AML-193 (cell line): ENCODE results near the gene ENKD1.

Experiments
- DNase-seq, 2 experiments: peaks; one replicate each; lab custom pipeline; 2025; lab: John Stamatoyannopoulos, UW

The ENKD1 gene

DNA sequence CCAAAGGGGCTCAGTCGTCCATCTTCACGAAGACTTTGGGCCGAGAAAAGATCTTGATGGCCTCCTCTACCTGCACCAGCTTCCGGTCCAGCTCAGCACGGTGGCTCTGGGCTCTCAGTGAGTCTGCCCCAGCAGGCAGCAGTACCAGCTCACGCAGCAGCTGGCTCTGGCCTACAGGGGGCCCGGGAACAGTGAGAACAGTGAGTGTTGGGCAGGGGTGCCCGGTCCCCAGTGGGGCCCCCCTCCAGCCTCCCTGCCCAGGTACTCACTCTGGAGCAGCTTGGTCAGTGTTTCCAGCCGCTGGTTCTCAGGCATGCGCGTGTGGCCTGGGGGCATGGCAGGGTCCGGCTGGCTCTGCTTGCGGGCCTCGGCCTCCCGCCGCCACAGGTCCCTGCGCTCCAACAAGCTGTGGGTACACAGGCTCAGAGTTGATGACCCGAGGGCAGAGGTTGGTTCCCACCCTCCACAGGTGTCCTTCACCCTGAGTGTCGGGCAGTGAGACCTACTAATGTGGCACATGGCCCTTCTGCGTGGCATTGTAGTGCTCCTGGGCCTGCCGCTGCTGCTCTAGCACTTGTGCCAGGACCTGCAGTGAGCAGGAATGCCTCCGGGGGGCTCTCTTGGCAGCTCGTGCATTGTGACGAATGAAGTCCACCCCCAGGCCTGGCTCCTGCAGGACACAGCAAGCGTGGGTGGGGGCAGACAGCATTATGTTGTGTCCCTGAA lies 3.2 kb downstream of the ENKD1 start:
- DNase-seq, result peak; percentile 5 to 9

DNA sequence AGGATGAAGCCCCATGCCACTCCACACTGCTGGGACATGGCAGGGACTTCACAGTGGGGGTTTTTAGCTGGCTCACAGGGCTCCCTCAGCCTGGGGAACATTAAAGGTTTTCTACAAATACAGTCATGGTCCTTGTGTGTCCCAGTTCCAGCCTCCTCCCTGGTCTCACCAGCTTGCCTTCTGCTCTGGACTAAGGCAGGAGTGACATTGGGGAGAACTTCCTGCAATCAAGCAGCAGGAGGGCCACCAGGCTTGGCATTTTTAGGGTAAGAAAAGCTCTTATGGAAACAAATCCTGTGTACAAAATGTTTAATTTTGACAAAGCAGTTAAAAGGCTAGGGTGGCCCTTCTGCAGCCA lies 3.9 kb downstream of the ENKD1 start:
- DNase-seq, result no peak

DNA sequence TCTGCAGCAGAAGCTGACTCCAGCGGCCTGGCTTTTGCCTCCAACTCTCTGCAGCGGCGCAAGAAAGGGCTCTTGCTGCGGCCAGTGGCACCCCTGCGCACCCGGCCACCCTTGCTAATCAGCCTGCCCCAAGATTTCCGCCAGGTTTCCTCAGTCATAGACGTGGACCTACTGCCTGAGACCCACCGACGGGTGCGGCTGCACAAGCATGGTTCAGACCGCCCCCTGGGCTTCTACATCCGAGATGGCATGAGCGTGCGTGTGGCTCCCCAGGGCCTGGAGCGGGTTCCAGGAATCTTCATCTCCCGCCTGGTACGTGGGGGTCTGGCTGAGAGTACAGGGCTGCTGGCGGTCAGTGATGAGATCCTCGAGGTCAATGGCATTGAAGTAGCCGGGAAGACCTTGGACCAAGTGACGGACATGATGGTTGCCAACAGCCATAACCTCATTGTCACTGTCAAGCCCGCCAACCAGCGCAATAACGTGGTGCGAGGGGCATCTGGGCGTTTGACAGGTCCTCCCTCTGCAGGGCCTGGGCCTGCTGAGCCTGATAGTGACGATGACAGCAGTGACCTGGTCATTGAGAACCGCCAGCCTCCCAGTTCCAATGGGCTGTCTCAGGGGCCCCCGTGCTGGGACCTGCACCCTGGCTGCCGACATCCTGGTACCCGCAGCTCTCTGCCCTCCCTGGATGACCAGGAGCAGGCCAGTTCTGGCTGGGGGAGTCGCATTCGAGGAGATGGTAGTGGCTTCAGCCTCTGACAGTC lies 4.5 kb downstream of the ENKD1 start:
- no peak for DNase-seq

DNA sequence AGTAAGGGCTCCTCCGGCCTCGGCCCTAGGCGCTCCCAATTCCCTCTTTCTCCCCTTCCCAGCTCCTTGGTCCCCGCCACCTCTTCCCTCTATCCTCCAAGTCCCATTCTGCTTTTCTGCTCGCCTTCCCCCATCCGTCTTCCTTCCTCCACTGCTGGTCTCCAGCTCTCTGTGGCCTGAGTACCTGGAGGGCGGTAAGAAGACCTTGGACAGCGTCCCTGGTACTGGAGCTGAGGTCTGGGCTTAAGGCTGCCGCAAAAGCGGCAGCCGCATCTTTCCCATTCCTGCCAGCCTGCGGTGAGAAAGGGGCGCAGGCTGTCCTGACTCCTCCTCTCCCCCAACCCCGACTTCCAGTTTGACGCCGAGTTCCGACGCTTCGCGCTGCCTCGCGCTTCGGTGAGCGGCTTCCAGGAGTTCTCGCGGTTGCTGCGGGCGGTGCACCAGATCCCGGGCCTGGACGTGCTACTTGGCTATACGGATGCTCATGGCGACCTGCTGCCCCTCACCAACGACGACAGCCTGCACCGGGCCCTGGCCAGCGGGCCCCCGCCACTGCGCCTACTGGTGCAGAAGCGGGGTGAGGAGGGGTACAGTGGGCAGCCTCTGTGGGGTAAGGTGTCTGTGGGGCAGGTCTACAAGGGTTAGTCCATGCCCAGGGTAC lies 5.3 kb downstream of the ENKD1 start:
- no peak for DNase-seq

DNA sequence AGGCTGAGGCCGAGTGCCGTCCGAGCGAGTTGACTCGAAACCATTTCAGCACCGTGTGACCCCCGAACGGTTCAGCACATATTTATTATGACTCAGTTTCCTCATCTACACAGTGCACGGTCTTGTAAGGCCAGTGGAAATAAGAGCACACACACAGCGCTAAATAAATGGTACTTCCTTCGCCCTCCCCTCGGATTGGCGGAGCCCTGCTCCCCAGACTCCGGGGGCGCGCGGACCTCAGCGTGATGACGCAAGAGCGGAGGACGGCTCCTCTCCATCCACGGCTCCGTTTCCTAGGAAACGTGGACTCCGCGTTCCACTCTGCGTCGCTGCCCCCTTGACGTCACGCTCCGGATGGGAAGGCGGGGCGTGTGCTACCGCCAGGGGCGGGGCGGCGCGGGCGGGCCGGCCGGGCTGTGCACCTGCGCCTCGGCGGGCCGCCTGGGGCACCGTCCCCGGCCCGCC lies 6.0 kb downstream of the ENKD1 start, which contains the start of gene PARD6A:
TSS of gene PARD6A (plus strand) at position 397 of the 465 bp plus-strand sequence. CDS start 79 bp downstream, outside the sequence.
- DNase-seq, result peak; percentile 83 to 89

DNA sequence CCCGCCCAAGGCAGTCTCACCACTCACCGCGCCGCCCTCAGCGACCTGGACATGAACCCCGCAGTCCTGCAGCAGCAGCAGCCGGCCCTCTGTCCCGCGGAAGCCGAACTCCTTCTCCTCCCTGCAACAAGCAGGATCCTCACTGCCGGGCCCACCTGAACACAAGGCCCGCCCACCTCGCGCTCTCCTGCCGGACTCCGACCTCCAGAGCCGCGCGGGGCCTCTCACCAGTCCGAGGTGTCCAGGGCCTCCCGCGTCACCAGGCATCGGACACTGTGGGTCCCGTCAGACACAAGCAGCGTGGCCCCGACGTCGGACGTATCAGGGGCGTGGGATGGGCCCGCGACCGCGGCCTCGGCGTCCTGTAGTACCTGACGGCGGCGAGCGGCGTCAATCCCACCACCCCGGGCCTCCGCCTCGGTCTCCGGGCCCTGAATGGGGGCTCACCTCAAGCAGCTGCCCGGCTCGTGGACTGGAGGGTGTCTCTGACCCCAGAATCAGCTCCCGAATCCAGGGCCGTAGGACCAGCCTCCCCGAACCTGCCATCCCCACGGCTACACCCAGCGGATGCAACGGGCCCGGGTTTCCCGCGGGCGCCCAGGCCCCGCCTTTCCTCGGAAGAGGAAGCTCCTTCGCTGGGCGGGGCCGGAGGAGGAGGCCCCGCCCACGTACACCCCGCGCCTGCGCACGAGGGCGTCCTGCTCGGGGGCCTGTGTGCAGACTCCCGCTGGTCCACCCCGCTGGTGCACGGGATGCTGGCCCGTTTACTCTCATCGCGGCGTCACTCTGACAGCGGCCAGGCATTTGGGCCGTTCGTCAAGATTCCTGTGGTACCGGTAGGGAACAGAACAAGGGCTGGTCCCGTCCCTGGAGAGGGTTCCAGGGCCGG lies 6.6 kb downstream of the ENKD1 start, which contains the start of gene ACD:
TSS of gene ACD (minus strand) at position 586 of the 889 bp plus-strand sequence. CDS start at position 546, 40 bp downstream.
- DNase-seq, result peak; percentile 78 to 79

DNA sequence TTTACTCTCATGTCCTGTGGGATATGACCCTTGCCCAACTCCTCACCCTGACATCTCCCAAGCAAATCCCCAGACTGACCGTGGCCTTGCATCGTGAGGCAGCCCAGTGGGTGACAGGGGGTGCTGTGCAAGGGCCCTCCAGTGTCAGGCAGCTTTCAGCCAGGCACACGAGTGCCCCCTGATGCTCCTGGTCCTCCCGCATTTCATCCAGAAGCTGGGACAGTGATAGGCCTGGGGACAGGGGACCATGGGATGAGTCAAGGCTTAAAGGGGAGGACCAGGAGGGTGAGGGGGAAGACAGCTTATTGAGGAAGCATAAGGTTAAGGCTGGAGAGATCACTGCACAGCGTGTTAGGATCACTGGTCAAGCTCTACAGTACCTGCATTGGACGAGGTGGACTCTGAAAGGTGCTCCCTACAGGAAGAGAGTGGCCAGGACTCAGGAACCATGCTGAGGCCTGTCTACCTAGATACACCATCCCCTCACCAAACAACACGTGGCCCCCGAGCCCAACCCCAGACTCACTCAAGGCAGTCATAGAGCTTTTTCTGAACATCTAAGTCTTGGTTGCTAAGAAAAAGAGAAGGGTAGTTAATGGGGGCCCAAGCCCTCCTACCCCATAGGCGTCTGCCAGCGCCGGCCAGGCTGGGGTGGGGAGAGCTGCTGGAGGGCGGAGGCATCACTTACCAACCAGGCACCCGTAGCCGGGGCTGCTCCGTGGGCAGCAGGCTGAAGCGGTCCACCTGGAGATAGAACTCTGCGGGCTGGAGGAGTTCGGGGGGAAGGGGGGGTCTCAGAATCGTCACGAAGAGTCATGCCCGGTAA lies 7.5 kb downstream of the ENKD1 start:
- DNase-seq, result no peak

DNA sequence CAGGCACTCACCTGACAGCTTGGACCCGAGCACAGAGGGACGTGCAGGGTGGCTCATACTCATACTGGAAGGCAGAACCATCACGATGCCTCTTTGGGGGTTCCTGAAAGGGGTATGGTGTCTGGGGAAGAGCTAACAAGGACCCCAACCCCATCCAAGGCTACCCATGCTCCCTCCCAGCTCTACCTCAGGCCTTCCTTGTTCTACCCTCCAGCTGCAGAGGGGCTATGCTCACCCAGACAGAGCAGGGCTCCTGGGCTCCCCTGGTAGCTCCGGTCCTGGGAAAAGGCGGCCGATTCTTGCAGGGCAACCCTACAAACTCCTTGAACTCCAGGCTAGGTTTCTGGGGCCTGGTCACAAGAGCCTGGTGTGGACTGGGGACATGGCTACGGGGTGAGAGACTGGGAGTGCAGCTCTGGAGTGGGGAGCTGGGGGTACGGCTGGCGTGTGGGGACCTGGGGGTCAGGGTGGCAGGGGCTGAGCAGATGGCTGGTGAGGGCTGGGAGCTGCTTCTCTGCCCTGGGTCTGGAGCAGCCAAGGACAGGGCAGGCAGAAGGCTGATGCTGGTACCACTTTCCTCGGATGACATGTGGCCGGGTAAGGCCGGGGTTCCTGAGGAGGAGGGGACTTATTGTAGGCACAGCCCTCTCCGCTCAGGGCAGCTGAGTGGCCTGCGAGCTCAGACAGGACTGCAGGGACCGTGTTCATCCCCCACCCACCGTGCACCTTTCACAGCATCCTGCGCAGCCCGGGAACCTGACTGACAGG lies 8.6 kb downstream of the ENKD1 start:
- no peak for DNase-seq

DNA sequence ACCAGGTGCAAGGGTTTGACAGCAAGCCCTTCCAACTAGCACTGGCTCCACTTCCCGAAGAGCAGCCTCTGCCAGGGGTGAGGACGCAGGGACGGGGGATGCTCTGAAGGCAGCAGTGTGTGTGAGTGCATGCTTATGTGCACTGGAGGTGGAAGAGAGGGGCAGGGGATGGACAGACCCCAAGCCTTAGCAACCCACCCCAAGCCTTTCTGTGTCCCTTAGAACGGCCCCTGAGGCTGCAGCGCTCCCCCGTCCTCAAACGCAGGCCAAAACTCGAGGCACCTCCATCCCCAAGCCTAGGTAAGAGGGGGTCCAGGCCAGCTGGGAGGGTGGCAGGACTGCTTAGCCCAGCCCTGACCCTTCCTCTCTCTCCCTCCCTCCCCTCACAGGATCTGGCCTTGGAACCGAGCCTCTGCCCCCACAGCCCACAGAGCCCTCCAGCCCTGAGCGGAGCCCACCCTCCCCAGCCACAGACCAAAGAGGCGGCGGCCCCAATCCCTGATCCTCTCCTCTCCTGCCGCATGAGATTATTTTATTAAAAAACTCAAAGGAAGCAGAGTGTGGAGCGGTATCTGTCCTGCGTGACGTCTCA lies 9.4 kb downstream of the ENKD1 start:
- no peak for DNase-seq

DNA sequence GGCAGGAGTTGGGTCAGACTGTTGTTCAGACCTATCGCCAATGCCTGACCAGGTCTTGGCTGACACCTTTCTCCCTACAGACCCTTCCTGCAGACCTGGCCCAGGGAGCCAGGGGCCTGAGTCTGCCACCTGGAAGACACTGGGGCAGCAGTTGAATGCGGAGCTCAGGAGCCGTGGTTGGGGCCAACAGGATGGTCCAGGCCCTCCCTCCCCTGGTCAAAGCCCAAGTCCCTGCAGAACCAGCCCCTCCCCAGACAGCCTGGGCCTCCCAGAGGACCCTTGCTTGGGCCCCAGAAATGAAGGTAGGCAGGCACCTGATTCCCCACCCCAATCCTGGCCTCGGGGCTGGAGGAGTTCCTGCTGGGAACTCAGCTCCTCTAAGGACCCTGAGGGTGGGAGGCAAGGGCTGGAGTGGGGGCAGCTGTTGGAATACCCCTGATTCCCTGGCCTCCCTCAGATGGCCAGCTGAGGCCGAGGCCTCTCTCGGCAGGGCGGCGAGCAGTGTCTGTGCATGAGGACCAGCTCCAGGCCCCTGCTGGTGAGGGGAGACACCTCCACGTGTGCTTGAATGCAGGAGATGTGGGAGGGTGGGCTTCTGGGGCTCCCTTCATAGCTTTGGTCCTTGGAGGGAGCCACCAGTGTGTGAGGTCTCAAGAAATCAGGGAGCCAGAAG lies 10.1 kb downstream of the ENKD1 start:
- DNase-seq, result no peak

DNA sequence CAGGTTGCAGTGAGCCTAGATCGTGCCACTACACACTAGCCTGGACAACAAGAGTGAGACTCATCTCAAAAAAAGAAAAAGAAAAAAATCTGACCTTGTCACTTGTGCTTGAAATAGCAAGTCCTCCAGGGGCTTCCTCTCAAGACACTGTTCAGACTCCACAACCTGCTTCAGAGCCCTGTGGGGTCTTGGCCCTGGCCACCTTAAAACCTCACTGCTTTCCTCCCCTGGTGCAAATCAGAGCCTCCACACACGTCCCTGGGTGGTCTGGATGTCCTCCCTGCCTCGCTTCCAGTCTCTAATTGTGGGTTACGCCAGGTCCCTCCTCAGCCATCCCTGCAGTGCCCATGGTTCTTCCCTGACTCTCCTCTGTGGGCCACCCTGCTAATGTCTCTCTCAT lies 11.2 kb downstream of the ENKD1 start:
- DNase-seq, result no peak

DNA sequence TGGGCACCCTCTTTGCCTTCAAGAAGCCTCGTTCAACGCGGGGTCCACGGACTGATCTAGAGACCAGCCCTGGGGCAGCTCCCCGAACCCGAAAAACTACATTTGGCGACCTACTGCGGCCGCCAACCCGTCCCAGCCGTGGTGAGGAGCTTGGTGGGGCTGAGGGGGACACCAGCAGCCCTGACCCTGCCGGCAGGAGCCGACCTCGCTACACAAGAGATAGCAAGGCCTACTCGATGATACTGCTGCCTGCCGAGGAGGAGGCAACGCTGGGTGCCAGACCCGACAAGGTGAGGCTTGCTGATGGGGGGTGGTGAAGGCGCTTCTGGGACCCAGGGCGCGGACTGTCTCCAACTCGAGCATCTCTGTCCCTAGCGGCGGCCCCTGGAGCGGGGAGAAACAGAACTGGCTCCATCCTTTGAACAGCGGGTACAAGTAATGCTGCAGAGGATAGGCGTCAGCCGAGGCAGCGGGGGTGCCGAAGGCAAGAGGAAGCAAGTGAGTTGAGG lies 12.1 kb downstream of the ENKD1 start:
- no peak for DNase-seq

DNA sequence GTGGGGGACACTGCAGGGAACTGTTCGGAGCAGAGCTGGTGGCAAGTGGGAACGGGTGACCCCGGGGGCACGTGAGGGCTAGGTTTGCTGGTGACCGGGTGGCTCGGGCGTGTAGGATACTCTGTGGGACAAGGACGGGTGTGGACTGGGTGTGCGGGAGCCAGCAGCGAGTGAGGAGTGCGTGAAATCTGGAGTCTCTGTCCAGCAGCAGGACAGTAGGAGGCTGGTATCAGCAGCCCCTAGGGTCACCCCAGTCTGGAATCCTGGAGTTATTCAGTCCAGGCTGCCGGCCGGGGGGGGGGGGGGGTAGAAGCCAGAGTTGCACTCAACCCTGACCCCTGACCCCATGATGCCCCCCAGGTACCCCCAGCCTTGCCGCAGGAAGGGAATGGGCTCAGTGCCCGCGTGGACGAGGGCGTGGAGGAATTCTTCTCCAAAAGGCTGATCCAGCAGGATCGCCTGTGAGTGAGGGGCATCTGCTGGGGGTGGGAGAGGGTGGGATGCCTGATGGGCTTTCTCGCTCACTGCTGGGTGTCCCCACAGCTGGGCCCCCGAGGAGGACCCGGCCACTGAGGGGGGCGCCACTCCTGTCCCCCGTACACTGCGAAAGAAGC lies 12.7 kb downstream of the ENKD1 start:
- no peak for DNase-seq

DNA sequence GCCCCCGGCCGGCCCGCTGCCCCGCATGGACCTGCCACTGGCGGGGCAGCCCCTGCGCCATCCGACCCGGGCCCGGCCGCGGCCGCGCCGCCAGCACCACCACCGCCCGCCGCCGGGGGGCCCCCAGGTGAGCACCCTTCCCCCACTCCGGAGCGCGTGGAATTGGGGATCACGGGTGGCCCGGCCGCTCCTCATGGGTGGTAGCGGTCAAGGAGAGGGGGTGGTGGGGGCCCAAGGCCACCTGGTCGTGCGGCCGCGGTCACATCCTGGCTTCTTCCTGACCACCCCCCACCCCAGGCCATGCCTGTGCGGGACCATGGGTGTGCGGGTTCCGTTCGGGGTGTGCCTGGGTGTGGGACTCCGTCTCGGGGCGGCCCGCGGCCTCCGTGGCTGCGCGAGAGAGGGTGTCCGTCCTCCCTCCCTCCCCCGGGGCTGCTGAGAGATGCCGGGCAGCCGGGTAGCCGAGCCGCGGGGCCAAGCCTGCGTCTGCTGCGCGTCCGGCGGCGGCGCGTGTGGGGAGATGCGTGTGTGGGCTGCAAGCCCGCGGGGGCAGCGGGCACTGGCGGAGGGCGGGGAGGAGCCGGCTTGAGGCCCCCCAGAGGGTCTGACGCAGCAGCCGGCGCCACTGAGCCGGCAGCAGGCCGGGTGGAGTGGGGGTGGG lies 13.3 kb downstream of the ENKD1 start:
- no peak for DNase-seq

DNA sequence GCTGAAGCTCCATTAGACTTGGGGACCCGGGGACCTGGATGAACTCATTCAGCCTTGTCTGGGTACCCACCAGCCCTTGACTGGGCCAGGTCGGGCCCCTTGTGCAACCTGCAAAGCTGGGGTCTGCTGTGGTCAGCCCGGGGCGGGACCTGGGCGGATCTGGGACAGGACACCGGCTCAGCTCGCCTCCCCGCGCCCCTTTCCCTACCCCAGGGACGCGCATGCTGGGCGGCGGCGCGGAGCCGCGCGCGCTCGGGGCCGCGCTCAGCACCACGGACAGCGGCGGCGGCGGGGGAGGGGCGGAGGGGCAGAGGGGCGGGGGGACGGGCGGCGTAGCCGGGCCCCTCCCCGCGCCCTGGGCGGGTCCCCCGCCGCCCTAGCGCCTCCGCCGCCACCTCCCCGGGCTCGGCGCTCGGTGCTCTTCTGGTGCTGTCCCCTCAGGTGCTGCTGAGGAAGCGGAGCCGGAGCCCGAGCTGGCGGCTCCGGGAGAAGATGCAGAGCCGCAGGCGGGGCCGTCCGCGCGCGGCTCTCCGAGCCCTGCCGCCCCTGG lies 13.9 kb downstream of the ENKD1 start:
- no peak for DNase-seq

DNA sequence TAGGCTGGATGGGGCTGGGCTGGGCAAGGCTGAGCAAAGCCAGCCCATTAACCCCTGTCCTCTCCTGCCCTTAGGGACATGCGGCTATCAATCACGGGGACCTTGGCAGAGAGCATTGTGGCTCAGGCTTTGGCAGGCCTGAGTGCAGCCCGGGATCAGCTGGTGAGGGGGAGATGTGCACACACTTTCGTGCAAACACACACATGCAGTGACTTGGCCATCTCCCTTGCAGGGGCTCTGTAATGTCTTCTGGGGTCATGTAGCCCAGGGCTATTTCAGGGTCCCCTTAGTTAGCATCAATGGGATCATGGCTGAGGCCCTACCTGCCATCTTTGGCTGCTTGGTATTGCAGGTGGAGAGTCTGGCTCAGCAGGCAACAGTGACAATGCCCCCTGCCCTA lies 14.7 kb downstream of the ENKD1 start:
- no peak for DNase-seq

DNA sequence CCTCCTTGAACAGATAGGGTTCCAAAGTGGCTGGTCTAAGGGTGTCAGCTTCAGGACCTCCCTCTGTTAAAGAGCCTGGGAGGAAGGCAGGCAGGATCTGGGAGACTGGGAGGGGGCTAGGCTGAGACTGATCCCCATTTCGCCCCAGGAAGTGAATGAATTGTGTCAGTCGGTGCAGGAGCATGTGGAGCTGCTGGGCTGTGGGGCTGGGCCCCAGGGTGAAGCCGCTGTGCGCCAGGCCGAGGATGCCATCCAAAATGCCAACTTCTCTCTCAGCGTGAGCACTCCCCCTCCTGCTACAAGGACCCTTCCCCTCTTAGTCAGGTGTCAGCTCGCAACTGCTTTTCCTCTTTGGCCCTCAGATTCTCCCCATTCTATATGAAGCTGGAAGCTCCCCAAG lies 15.5 kb downstream of the ENKD1 start:
- no peak for DNase-seq

DNA sequence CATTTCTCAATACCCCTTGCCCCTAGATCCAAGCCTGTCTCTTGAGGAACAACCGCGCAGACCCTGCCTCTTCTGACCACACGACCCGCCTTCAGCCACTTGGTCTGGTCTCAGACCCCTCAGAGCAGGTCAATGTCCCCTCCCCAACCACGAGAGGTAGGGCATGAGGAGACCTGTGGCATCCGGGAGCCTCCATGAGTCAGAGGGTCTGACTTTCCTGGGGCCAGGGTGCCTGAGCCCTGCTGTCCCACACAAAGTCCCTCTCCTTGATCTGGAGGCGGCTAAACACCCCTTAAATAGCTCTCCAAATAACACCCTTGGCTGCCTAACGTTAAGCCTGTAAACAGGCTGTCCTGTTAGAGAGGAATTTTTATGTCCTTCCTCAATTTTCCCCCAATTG lies 16.5 kb downstream of the ENKD1 start:
- DNase-seq, result no peak
